GDM1 (cell line): ENCODE measurements around the gene RAB3B.
"Not testable (repeated sequence)": the region's sequence is repeated elsewhere in the genome, so short reads cannot be mapped to it uniquely, and the experiment has no call there.

ENCODE experiments used
- DNase-seq: peaks from one replicate; lab custom pipeline; 2025; lab: John Stamatoyannopoulos, UW

RAB3B gene

GRCh38 chr1:51990478-51990965 lies at the start of gene RAB3B:
Gene RAB3B (minus strand): TSS chr1:51990700. CDS start chr1:51977117, 13,583 bp downstream.
- no peak for DNase-seq

- DNase-seq = no peak
Observed at GRCh38 chr1:52037909-52038308, 47.4 kb upstream of the RAB3B start.

GRCh38 chr1:52037402-52037814 lies 46.9 kb upstream of the RAB3B start:
- DNase-seq = no peak

GRCh38 chr1:52034050-52034384 lies 43.5 kb upstream of the RAB3B start:
- no peak for DNase-seq

GRCh38 chr1:52033190-52034049 lies 42.9 kb upstream of the RAB3B start, which contains the start of gene KTI12:
Gene KTI12 (minus strand): TSS chr1:52033810. CDS start chr1:52033761, 49 bp downstream.
- peak; percentile 81 for DNase-seq

- DNase-seq = no peak
Observed at GRCh38 chr1:52032785-52033131, 42.3 kb upstream of the RAB3B start.

- no peak for DNase-seq
Observed at GRCh38 chr1:52032124-52032784, 41.8 kb upstream of the RAB3B start.

- DNase-seq = not testable (repeated sequence)
Observed at GRCh38 chr1:52028839-52029238, 38.3 kb upstream of the RAB3B start.

- no peak for DNase-seq
Observed at GRCh38 chr1:52028328-52028727, 37.8 kb upstream of the RAB3B start.

- DNase-seq = no peak
Observed at GRCh38 chr1:52026278-52026677, 35.8 kb upstream of the RAB3B start.

- no peak for DNase-seq
Observed at GRCh38 chr1:52022133-52022532, 31.6 kb upstream of the RAB3B start.

- no peak for DNase-seq
Observed at GRCh38 chr1:52008071-52008809, 17.7 kb upstream of the RAB3B start.

GRCh38 chr1:52007215-52008002 lies 16.9 kb upstream of the RAB3B start:
- no peak for DNase-seq

GRCh38 chr1:52006081-52006553 lies 15.6 kb upstream of the RAB3B start:
- DNase-seq = not testable (repeated sequence)

- not testable (repeated sequence) for DNase-seq
Observed at GRCh38 chr1:52005548-52005947, 15.0 kb upstream of the RAB3B start.

GRCh38 chr1:52003877-52004276 lies 13.4 kb upstream of the RAB3B start:
- DNase-seq = no peak

- peak; percentile 70 for DNase-seq
Observed at GRCh38 chr1:52002038-52002917, 11.8 kb upstream of the RAB3B start.

- no peak for DNase-seq
Observed at GRCh38 chr1:51998701-51999100, 8.2 kb upstream of the RAB3B start.

GRCh38 chr1:51997974-51998382 lies 7.5 kb upstream of the RAB3B start:
- DNase-seq = no peak
